ENCODE measurements around the gene ARHGAP26.

Gene ARHGAP26

DNA sequence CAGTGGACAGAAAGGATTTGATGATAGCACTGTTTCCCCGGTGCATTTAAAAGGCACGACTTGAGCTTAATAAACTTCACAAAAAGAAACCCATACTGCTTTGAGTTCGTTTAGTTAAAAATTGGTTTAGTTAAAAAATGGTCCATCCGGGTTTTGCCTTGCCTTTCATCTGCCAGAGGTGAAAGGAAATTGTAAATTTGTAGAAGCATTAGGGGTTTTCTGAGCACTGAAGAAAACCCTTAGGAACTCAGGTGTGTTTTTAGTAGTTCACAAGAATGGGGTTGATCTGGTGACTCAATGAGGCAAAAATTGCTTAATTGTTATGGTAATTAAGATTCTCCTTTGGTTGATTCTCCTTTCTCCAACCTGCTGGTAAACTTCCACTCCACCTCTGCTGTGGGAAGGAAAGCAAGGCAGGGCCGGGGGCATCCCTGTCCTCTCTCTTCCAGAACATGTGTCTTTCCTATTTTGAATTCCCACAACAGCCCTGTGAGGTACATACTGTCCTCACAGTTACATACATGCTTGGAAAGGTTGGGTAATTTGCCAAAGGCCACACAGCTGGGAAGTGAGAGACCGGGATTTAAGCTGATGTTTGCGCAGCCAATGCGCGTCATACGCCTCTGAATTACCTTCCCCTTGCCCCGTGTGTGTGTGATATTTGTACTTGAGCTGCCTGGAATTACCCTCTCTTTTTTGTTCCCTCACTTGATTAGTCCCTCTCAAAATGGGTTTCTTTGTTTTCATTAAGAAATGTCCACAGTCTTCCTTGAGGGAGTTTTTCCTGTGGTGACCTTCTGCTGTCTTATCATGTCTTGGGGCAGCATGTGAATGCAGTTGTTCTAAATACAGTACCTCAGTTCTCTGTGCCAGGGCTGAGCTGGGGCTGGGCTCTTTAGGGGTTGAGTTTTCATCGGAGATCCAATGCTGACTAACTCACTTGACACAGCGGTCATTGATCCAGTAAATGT lies 94.4 kb downstream of the ARHGAP26 start:
- TF ChIP-seq POLR2AphosphoS5 (IDR thresholded peaks at IDR 0.05; ENCODE audit: low read depth, low read length) (no peak), TAF1 (IDR thresholded peaks at IDR 0.05; ENCODE audit: borderline replicate concordance, insufficient read depth, low read length) (no peak), FOXP2 (optimal IDR thresholded peaks at IDR 0.05; ENCODE audit: borderline replicate concordance, extremely low read depth, extremely low read length, insufficient read depth) (no peak), SIN3A (IDR thresholded peaks at IDR 0.05; ENCODE audit: borderline replicate concordance, insufficient read depth, low read length) (no peak)
- TF ChIP-seq, protein P1, sequence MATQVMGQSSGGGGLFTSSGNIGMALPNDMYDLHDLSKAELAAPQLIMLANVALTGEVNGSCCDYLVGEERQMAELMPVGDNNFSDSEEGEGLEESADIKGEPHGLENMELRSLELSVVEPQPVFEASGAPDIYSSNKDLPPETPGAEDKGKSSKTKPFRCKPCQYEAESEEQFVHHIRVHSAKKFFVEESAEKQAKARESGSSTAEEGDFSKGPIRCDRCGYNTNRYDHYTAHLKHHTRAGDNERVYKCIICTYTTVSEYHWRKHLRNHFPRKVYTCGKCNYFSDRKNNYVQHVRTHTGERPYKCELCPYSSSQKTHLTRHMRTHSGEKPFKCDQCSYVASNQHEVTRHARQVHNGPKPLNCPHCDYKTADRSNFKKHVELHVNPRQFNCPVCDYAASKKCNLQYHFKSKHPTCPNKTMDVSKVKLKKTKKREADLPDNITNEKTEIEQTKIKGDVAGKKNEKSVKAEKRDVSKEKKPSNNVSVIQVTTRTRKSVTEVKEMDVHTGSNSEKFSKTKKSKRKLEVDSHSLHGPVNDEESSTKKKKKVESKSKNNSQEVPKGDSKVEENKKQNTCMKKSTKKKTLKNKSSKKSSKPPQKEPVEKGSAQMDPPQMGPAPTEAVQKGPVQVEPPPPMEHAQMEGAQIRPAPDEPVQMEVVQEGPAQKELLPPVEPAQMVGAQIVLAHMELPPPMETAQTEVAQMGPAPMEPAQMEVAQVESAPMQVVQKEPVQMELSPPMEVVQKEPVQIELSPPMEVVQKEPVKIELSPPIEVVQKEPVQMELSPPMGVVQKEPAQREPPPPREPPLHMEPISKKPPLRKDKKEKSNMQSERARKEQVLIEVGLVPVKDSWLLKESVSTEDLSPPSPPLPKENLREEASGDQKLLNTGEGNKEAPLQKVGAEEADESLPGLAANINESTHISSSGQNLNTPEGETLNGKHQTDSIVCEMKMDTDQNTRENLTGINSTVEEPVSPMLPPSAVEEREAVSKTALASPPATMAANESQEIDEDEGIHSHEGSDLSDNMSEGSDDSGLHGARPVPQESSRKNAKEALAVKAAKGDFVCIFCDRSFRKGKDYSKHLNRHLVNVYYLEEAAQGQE (IDR thresholded peaks at IDR 0.05; ENCODE audit: insufficient read depth in 1 of 2, low read depth in 2 of 2, low read length in 2 of 2): no peak

DNA sequence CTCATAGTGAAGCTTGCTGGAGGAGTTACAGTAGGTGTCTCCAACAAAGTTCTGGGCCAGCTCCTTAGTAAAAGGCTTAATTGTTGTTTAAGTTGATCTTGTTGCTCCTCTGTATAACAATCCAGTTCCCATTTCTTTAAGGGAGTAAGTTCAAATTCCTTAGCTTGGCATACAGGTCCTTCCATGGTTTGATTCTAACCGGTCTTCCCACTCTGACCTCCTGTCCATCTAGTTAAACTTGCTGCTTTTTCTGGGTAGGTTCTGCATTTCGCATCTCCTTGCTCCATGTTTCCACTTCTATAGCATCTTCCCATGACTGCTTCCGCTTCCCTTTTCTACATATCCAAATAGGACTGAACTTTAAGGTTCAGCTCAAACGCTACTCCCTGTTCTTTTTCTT lies 95.5 kb downstream of the ARHGAP26 start:
- no peak for TF ChIP-seq SIN3A (IDR thresholded peaks at IDR 0.05; ENCODE audit: borderline replicate concordance, insufficient read depth, low read length)
- TF ChIP-seq TAF1 (IDR thresholded peaks at IDR 0.05; ENCODE audit: borderline replicate concordance, insufficient read depth, low read length): no peak
- TF ChIP-seq, protein P1 (IDR thresholded peaks at IDR 0.05; ENCODE audit: insufficient read depth in 1 of 2, low read depth in 2 of 2, low read length in 2 of 2): no peak
- no peak for TF ChIP-seq FOXP2 (optimal IDR thresholded peaks at IDR 0.05; ENCODE audit: borderline replicate concordance, extremely low read depth, extremely low read length, insufficient read depth)
- no peak for TF ChIP-seq POLR2AphosphoS5 (IDR thresholded peaks at IDR 0.05; ENCODE audit: low read depth, low read length)

DNA sequence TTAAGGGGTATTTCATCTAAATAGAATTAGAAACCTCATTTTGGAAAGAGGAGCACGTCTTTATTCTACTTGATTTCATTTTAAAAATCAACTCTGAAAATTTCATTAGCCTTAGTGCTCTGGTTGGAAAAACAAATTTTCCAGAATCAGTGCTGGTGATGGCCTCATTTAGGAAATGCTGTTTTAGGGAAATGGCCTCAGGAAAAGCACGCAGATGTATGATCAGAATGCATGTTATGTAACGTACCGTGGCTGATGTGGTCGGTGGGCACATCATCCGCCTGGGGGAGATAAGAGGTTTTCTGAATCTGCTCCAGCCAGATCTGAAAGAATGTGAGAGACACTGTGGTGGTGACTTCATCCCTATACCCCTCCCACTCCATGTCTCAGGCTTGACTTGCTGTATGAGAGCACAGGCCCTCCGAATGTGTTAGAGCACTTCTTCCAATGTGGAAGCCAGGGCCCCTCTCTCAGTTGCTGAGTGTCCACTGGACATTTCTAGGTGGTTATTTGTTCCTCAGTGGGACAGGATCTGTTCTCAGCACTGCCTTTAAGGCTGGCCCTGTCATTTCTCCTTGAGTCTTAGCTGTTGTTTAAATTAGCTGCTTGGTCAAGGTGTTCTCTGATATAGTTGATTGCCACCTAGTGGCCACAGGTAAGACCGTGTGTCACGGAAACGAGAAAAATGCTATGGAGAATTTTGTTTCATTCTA lies 96.5 kb downstream of the ARHGAP26 start:
- TF ChIP-seq SIN3A (IDR thresholded peaks at IDR 0.05; ENCODE audit: borderline replicate concordance, insufficient read depth, low read length): no peak
- no peak for TF ChIP-seq FOXP2 (optimal IDR thresholded peaks at IDR 0.05; ENCODE audit: borderline replicate concordance, extremely low read depth, extremely low read length, insufficient read depth)
- TF ChIP-seq, protein P1 (IDR thresholded peaks at IDR 0.05; ENCODE audit: insufficient read depth in 1 of 2, low read depth in 2 of 2, low read length in 2 of 2): no peak
- no peak for TF ChIP-seq POLR2AphosphoS5 (IDR thresholded peaks at IDR 0.05; ENCODE audit: low read depth, low read length)
- no peak for TF ChIP-seq TAF1 (IDR thresholded peaks at IDR 0.05; ENCODE audit: borderline replicate concordance, insufficient read depth, low read length)

DNA sequence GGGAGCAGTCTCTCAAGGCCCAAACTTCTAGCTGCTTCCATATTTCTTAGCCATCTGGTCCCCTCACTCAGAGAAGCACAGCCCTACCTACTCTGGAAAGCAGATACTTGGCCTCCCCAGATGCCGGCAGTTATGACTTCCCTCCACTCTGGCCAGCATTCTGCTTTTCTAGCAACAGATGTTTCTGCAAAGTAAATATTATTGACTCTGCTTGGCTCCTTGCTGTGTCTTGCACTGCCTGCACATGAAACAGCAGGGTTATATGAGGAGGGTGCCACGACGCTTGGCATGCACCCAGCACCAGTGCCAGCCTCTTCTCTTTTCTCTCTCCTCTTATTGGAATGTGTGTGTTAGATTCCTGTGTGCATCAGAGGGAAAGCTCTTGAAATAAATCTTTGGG lies 99.7 kb downstream of the ARHGAP26 start:
- TF ChIP-seq TAF1 (IDR thresholded peaks at IDR 0.05; ENCODE audit: borderline replicate concordance, insufficient read depth, low read length) (no peak), SIN3A (IDR thresholded peaks at IDR 0.05; ENCODE audit: borderline replicate concordance, insufficient read depth, low read length) (no peak), POLR2AphosphoS5 (IDR thresholded peaks at IDR 0.05; ENCODE audit: low read depth, low read length) (no peak), FOXP2 (optimal IDR thresholded peaks at IDR 0.05; ENCODE audit: borderline replicate concordance, extremely low read depth, extremely low read length, insufficient read depth) (no peak)
- TF ChIP-seq, protein P1 (IDR thresholded peaks at IDR 0.05; ENCODE audit: insufficient read depth in 1 of 2, low read depth in 2 of 2, low read length in 2 of 2): no peak

Data from PFSK-1 (cell line).